Endothelial cell (in vitro differentiated cells): ENCODE results near the gene USP21. TPM values are rescaled to one million over a fixed set of nuclear protein-coding genes. Genes with fewer than 3 reads are reported as not detected.

Source experiments
- DNase-seq: peaks from one replicate; pipeline ENCODE4 v3.0.0; 2021; ENCODE audit warnings: low spot score
- H3K27ac Mint-ChIP-seq: one replicate; pipeline ENCODE4 v1.8.0; 2021; ENCODE audit warnings: mixed read lengths, inconsistent platforms; ENCODE audit not compliant: unreplicated experiment
- H3K27me3 Mint-ChIP-seq: one replicate; pipeline ENCODE4 v1.8.0; 2021; ENCODE audit warnings: mild to moderate bottlenecking, moderate library complexity, mixed read lengths, inconsistent platforms; ENCODE audit not compliant: unreplicated experiment
- H3K36me3 Mint-ChIP-seq: one replicate; pipeline ENCODE4 v1.8.0; 2021; ENCODE audit warnings: mild to moderate bottlenecking, low read depth, mixed read lengths, inconsistent platforms; ENCODE audit not compliant: unreplicated experiment
- H3K4me1 Mint-ChIP-seq: one replicate; pipeline ENCODE4 v1.8.0; 2021; ENCODE audit warnings: mild to moderate bottlenecking, mixed read lengths, inconsistent platforms; ENCODE audit not compliant: unreplicated experiment
- H3K4me3 Mint-ChIP-seq: one replicate; pipeline ENCODE4 v1.8.0; 2021; ENCODE audit warnings: mild to moderate bottlenecking, mixed read lengths, inconsistent platforms; ENCODE audit not compliant: unreplicated experiment
- H3K9me3 Mint-ChIP-seq: one replicate; pipeline ENCODE4 v1.8.0; 2021; ENCODE audit warnings: mixed read lengths, inconsistent platforms; ENCODE audit not compliant: unreplicated experiment
- CTCF ChIP-seq: fragments of 200-600 bp; sonication (generic); IDR thresholded peaks from one replicate; pipeline ENCODE4 v1.5.0; 2021; ENCODE audit warnings: antibody characterized with exemption; ENCODE audit not compliant: unreplicated experiment
- total RNA-seq: library from RNA; stranded (reverse); fragmentation: NEBNext Ultra II Directional; extraction: Animal tissue kit (Norgen Biotek cat#: 25700); gene quantifications from one replicate; pipeline ENCODE4 v1.2.1, GENCODE V29; 2021; ENCODE audit not compliant: unreplicated experiment

Gene USP21
- total RNA-seq, 1 donor from 2014 or later, result 22.2 TPM

- DNase-seq, result peak; percentile 87
- Mint-ChIP-seq H3K27me3 (peaks cover 11% of the 10 kb centered on the region), H3K9me3 (no peaks in the 10 kb centered on the region), H3K36me3 (peaks cover 30% of the 10 kb centered on the region), H3K27ac (peak within 1 kb of the TSS; percentile 98), H3K4me1 (peaks cover 33% of the 10 kb centered on the region), H3K4me3 (peak within 1 kb of the TSS; percentile 94)
- TF ChIP-seq CTCF, result peak; percentile 26
Observed at GRCh38 chr1:161165742-161166668, 6.7 kb downstream of the USP21 start, which contains the start of gene PPOX. Gene PPOX, plus strand, starts transcription at chr1:161166426. Its CDS starts 422 bp downstream, at chr1:161166848.

DNA sequence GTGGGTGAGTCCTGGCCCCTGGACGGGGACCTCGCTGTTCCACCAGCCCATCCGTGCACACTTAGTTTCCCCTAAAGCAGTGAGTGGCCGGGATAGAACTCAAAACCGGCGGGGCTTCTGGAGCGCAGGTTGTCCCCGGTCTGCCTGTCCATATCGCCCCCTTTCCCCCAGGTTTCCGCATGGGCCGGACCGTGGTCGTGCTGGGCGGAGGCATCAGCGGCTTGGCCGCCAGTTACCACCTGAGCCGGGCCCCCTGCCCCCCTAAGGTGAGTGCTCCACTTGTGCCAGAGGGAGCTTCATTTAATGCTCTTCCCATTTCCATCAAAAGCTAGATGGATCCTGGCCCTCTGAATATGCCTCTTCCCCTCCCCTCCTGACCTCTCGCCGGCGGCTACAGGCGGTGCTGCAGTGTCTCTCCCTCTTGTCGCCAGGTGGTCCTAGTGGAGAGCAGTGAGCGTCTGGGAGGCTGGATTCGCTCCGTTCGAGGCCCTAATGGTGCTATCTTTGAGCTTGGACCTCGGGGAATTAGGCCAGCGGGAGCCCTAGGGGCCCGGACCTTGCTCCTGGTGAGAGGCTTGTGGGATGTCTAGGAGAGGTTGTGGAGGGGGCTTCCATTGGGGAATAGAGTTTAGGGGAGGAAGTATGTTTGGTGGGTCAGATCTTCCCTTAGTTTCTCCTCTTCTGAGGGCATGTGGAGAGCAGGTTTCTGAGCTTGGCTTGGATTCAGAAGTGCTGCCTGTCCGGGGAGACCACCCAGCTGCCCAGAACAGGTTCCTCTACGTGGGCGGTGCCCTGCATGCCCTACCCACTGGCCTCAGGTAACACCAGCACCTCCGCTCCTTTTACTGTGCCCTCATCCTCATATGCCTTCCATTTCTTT lies 7.6 kb downstream of the USP21 start:
- Mint-ChIP-seq H3K27me3 (peaks cover 11% of the 10 kb centered on the region), H3K36me3 (peaks cover 32% of the 10 kb centered on the region), H3K9me3 (no peaks in the 10 kb centered on the region), H3K4me1 (peaks cover 26% of the 10 kb centered on the region), H3K4me3 (peak overlapping the region; percentile 94), H3K27ac (peak overlapping the region; percentile 83)
- peak; percentile 31 for DNase-seq
- TF ChIP-seq CTCF, result no peak

DNA sequence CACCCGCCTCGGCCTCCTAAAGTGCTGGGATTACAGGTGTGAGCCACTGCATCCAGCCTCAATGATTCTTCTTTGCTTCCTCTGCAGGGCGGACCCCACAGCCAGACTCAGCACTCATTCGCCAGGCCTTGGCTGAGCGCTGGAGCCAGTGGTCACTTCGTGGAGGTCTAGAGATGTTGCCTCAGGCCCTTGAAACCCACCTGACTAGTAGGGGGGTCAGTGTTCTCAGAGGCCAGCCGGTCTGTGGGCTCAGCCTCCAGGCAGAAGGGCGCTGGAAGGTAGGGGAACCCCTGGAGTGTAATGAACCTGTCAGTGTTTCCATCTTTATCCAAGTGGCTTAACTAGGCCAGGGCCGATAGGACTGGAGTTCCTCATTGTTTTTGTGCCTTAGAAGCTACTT lies 9.6 kb downstream of the USP21 start:
- TF ChIP-seq CTCF, result no peak
- peaks cover 34% of the 10 kb centered on the region for H3K36me3 Mint-ChIP-seq
- peaks cover 8% of the 10 kb centered on the region for H3K27me3 Mint-ChIP-seq
- no peak for DNase-seq
- H3K27ac Mint-ChIP-seq, result no peak overlapping the region
- H3K9me3 Mint-ChIP-seq, result no peaks in the 10 kb centered on the region
- H3K4me3 Mint-ChIP-seq, result no peak overlapping the region
- H3K4me1 Mint-ChIP-seq, result peaks cover 15% of the 10 kb centered on the region

- peaks cover 13% of the 10 kb centered on the region for H3K4me1 Mint-ChIP-seq
- peaks cover 11% of the 10 kb centered on the region for H3K27me3 Mint-ChIP-seq
- no peak for TF ChIP-seq CTCF
- H3K4me3 Mint-ChIP-seq, result no peak overlapping the region
- no peak overlapping the region for H3K27ac Mint-ChIP-seq
- peaks cover 47% of the 10 kb centered on the region for H3K36me3 Mint-ChIP-seq
- DNase-seq, result no peak
- H3K9me3 Mint-ChIP-seq, result no peaks in the 10 kb centered on the region
Observed at GRCh38 chr1:161171191-161171590, 11.9 kb downstream of the USP21 start.
